Esophagus muscularis mucosa (tissue), 4 donors: ENCODE data around the gene VPS13D. TPM values are rescaled to one million over a fixed set of nuclear protein-coding genes. Genes with fewer than 3 reads are reported as not detected.
A peak's percentile ranks its signal among the peaks of the same experiment; 100 is the strongest.
"Not testable (repeated sequence)": the region's sequence is repeated elsewhere in the genome, so short reads cannot be mapped to it uniquely, and the experiment has no call there.

Source experiments
- DNase-seq: peaks from one replicate; pipeline ENCODE4 v3.0.0-alpha.2; 2017; ENCODE audit errors: extremely low spot score
- H3K27ac ChIP-seq, 4 donors: fragments of 200-600 bp; sonication (generic); replicated peaks in 1 of 4; 1 replicate in 3 of 4; 2 replicates in 1 of 4; pipeline ENCODE4 v1.5.1; 2016 to 2019; ENCODE audit warnings: mild to moderate bottlenecking in 1 of 4
- H3K27me3 ChIP-seq, 4 donors: fragments of 200-600 bp; sonication (generic); one replicate each; pipeline versions ENCODE4 v1.5.1 to v1.6.0; 2016 to 2019
- H3K36me3 ChIP-seq, 4 donors: fragments of 200-600 bp; sonication (generic); one replicate each; pipeline ENCODE4 v1.5.1; 2016 to 2019
- H3K4me1 ChIP-seq, 4 donors: fragments of 200-600 bp; sonication (generic); one replicate each; pipeline ENCODE4 v1.5.1; 2016 to 2019
- H3K4me3 ChIP-seq, 4 donors: fragments of 200-600 bp; sonication (generic); 1 replicate in 2 of 4; 2 replicates in 2 of 4; pipeline ENCODE4 v1.5.1; 2016 to 2019; ENCODE audit warnings: mild to moderate bottlenecking in 4 of 4, moderate library complexity in 1 of 4
- H3K9me3 ChIP-seq, 4 donors: fragments of 200-600 bp; sonication (generic); 1 replicate in 3 of 4; 2 replicates in 1 of 4; pipeline ENCODE4 v1.5.1; 2016 to 2019
- EP300 ChIP-seq: sonication (generic); formaldehyde crosslinking; IDR thresholded peaks from one replicate; pipeline ENCODE4 v1.6.1; 2017; ENCODE audit warnings: antibody characterized with exemption
- POLR2A ChIP-seq: fragments of 450-650 bp; IDR thresholded peaks from one replicate; pipeline ENCODE4 v1.6.1; 2017; ENCODE audit warnings: antibody characterized with exemption, moderate library complexity, mild to moderate bottlenecking, low read depth
- POLR2AphosphoS5 ChIP-seq, 2 donors: sonication (generic); formaldehyde crosslinking; IDR thresholded peaks; one replicate each; pipeline ENCODE4 v1.6.1; 2017; ENCODE audit warnings: antibody characterized with exemption in 2 of 2
- WGBS: methylation state at CpG from one replicate; pipeline ENCODE4 v1.1.5; 2018; 5-methylcytosine and 5-hydroxymethylcytosine counted together
- intact Hi-C: fragments of 100-400 bp; cut with DNase I; formaldehyde crosslinking; loops from one replicate; pipeline ENCODE4 v1.15.1; 2023
- total RNA-seq, 4 donors: library from RNA; depleted of rRNA; stranded (reverse); fragments of >200 nt; gene quantifications; one replicate each; pipeline versions ENCODE4 v1.1.0 to v1.2.1, GENCODE V29; 2016
- TF ChIP-seq, protein P1 (sequence below), 3 experiments: fragments of 200-600 bp in 2 of 3; fragments of 450-650 bp in 1 of 3; sonication (generic) in 2 of 3; IDR thresholded peaks; one replicate each; pipeline ENCODE4 v1.5.1; 2017 to 2019; ENCODE audit warnings: antibody characterized with exemption in 3 of 3, mild to moderate bottlenecking in 2 of 3, moderate library complexity in 1 of 3

The VPS13D gene
- total RNA-seq, 4 donors from 2014 or later, result 67.8 to 93.3 (median 85.4) TPM

DNA sequence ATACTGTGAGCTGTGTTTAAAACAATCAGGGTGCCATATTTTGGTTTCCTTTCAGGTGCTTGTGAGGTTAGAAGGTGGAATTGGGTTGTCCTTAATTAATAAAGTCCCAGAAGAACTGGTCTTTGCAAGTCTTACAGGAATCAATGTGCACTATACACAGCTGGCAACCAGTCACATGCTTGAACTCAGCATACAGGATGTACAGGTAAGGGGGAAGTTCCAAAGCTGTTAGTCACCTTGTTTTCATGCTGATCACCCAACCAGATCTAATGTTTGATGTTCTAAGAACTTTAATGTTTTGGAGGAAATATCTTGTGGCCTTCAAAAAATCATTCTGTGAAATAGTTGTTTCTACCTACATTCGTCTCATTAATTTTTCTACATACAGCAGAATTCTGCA, 156.3 kb downstream of the VPS13D start:
- DNase-seq, result no peak
- TF ChIP-seq EP300 (no peak), POLR2AphosphoS5 (IDR thresholded peaks at IDR 0.05) (no peak), POLR2A (no peak)
- TF ChIP-seq, protein P1, sequence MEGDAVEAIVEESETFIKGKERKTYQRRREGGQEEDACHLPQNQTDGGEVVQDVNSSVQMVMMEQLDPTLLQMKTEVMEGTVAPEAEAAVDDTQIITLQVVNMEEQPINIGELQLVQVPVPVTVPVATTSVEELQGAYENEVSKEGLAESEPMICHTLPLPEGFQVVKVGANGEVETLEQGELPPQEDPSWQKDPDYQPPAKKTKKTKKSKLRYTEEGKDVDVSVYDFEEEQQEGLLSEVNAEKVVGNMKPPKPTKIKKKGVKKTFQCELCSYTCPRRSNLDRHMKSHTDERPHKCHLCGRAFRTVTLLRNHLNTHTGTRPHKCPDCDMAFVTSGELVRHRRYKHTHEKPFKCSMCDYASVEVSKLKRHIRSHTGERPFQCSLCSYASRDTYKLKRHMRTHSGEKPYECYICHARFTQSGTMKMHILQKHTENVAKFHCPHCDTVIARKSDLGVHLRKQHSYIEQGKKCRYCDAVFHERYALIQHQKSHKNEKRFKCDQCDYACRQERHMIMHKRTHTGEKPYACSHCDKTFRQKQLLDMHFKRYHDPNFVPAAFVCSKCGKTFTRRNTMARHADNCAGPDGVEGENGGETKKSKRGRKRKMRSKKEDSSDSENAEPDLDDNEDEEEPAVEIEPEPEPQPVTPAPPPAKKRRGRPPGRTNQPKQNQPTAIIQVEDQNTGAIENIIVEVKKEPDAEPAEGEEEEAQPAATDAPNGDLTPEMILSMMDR (IDR thresholded peaks at IDR 0.05), result no peak
- intact Hi-C loops, result no loop called here
- Histone ChIP-seq H3K4me1 (peaks cover 0 to 12% (median 6%) of the 10 kb centered on the region in 4 donors), H3K9me3 (peaks cover 0 to 12% (median 4%) of the 10 kb centered on the region in 4 donors), H3K4me3 (no peak overlapping the region), H3K36me3 (peaks cover 48 to 89% (median 76%) of the 10 kb centered on the region in 4 donors), H3K27ac (no peak overlapping the region), H3K27me3 (no peaks in the 10 kb centered on the region)
- 100% methylated on average over 1 of the region's 1 CpG for WGBS

DNA sequence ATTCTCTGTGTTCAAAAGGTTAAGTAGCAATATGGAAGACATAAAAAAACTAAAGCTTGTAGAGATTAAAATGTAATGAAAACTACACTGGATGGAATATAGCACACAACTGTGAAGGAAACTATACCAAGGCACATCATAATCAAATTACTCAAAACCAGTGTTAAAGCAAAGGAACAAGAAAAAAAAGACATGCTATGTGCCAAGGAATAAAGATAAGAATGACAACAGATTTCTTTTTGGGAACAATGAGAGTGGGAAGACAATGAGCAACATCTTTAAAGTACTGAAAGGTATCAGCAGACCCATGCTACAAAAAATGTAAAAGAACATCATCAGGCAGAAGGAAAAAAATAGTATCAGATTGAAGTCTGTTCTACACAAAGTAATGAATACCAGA, 157.8 kb downstream of the VPS13D start:
- Histone ChIP-seq H3K4me1 (no peaks in the 10 kb centered on the region), H3K9me3 (peaks cover 0 to 12% (median 4%) of the 10 kb centered on the region in 4 donors), H3K27me3 (no peaks in the 10 kb centered on the region), H3K36me3 (peaks cover 48 to 93% (median 78%) of the 10 kb centered on the region in 4 donors), H3K4me3 (no peak overlapping the region), H3K27ac (no peak overlapping the region)
- intact Hi-C loops, result no loop called here
- TF ChIP-seq, protein P1 (IDR thresholded peaks at IDR 0.05), result no peak
- TF ChIP-seq EP300, result no peak
- no peak for TF ChIP-seq POLR2AphosphoS5 (IDR thresholded peaks at IDR 0.05)
- TF ChIP-seq POLR2A, result no peak
- DNase-seq, result no peak

DNA sequence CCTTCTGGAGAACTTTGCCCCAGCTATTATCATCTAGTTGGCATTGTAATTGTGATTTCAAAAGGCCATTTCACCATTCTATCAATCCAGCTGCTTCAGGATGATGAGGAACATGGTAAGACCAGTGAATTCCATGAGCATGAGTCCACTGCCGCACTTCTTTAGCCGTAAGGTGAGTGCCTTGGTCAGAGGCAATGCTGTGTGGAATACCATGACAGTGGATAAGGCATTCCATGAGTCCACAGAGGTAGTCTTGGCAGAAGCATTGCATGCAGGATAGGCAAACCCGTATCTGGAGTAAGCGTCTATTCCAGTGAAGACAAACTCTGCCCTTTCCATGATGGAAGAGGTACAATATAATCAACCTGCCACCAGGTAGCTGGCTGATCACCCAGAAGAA, 160.5 kb downstream of the VPS13D start:
- Histone ChIP-seq H3K36me3 (peaks cover 31 to 83% (median 62%) of the 10 kb centered on the region in 4 donors), H3K9me3 (peaks cover 0 to 12% (median 4%) of the 10 kb centered on the region in 4 donors)
- WGBS, result 96% methylated on average over 4 of the region's 4 CpGs
- intact Hi-C loops, H3K4me1 ChIP-seq, H3K27ac ChIP-seq, DNase-seq, H3K4me3 ChIP-seq, H3K27me3 ChIP-seq: not testable (repeated sequence)

DNA sequence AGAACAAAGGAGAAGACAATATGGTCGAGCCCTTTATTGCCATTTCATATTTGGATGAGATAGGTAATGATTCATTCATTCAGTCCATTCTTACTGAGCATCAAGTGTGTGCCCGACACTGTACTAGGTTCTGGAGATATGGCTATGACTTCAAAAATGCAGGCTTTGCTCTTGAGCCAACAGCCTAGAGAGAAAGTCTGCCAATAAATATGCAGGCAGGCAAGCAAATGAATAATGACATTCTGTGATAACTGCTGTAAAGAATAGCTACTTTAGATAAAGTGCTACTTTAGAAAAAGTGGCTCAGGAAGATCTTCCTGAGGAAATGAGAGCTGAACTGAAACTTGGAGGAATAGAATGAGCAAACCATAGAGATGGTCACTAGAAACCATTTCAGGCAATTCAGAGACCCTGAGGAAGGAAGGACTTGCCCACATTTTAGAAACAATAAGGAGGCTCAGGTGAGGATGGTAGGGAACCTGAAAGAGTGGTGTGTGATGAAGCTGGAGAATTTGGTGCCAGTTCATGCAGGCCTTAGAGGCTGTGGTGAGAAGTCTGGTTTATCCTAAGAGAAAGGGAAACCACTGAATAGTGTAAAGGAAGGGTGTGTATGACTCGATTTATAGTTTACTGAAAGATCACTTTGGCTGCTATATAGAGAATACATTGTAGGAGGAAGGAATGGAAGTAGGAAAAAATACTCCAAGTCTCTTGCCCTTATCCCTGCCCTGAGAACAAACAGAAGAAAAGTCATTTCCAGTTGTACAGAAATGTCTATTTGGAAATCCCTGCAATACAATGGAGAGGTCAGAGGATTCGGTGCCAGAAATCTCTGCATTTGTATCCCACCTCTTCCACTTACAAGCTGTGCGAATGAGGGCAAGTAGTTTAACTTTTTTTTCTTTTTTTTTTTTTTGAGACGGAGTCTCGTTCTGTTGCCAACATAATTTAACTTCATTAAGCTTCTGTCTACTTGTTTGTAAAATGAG, 167.9 kb downstream of the VPS13D start:
- Histone ChIP-seq H3K36me3 (peaks cover 0 to 50% (median 17%) of the 10 kb centered on the region in 4 donors), H3K27me3 (no peaks in the 10 kb centered on the region), H3K4me1 (peaks cover 10 to 48% (median 45%) of the 10 kb centered on the region in 4 donors), H3K9me3 (no peaks in the 10 kb centered on the region), H3K27ac (peak overlapping the region; percentile 3 to 38 (median 12)), H3K4me3 (no peak overlapping the region)
- 62% methylated on average over 7 of the region's 7 CpGs for WGBS
- intact Hi-C loops, result no loop called here
- no peak for DNase-seq
- no peak for TF ChIP-seq EP300
- TF ChIP-seq, protein P1 (IDR thresholded peaks at IDR 0.05), result no peak
- no peak for TF ChIP-seq POLR2AphosphoS5 (IDR thresholded peaks at IDR 0.05)
- no peak for TF ChIP-seq POLR2A

DNA sequence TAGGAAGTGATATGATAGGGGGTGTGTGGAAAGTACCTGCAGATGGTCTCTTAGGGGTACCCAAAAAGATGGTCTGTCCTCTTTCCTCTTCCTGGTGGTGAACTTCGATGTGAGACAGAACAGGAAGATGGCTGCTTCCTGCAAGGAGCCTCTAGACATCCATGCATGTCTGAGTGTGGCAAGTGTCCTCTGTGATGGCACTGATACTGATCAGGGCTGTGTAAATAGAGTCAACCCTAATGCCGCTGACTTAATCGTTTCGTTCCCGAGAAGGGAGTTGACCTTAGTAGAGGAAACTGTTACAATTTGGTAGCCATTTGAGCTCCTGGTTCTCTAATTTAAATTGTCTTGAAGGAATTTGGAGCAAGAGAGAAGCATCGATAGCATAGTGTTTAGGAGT, 168.6 kb downstream of the VPS13D start:
- no peaks in the 10 kb centered on the region for H3K9me3 ChIP-seq
- H3K27me3 ChIP-seq, result no peaks in the 10 kb centered on the region
- WGBS, result 82% methylated on average over 6 of the region's 6 CpGs
- no peak for TF ChIP-seq POLR2AphosphoS5 (IDR thresholded peaks at IDR 0.05)
- no peak for TF ChIP-seq EP300
- peaks cover 10 to 53% (median 51%) of the 10 kb centered on the region in 4 donors for H3K4me1 ChIP-seq
- H3K36me3 ChIP-seq, result peaks cover 4 to 53% (median 15%) of the 10 kb centered on the region in 4 donors
- DNase-seq, result no peak
- intact Hi-C loops, result no loop called here
- no peak overlapping the region for H3K4me3 ChIP-seq
- peak overlapping the region; percentile 3 to 38 (median 12) for H3K27ac ChIP-seq
